ENCODE results near the gene VGLL3. TPM values are rescaled to one million over a fixed set of nuclear protein-coding genes. Genes with fewer than 3 reads are reported as not detected.

The VGLL3 gene
- 170 to 405 TPM (median 177 TPM) in 3 replicates for total RNA-seq
- long read RNA-seq, full-length matches to known transcripts: 23 of 76 reads
- long read RNA-seq, partial matches to known transcripts: 14 of 76 reads
- long read RNA-seq, other reads (novel, unspliced or antisense): 39 of 76 reads

GRCh38 chr3:86990734-86991481 is at the start of gene VGLL3:
Gene VGLL3, minus strand, starts transcription at chr3:86991149. Its CDS starts 406 bp downstream, at chr3:86990743.
- peak; percentile 98 for DNase-seq (ENCODE audit: low spot score)

GRCh38 chr3:87037652-87038051 is 46.7 kb upstream of the VGLL3 start:
- Mint-ChIP-seq H3K27me3 (ENCODE audit: low read depth) (no peaks in the 10 kb centered on the region), H3K4me3 (ENCODE audit: unreplicated experiment) (no peak overlapping the region), H3K36me3 (ENCODE audit: low read depth) (no peaks in the 10 kb centered on the region), H3K4me1 (ENCODE audit: low read depth) (no peaks in the 10 kb centered on the region), H3K27ac (ENCODE audit: unreplicated experiment) (no peak overlapping the region), H3K9me3 (ENCODE audit: low read depth) (no peaks in the 10 kb centered on the region)
- DNase-seq (ENCODE audit: low spot score): no peak
- TF ChIP-seq CTCF (IDR thresholded peaks at IDR 0.05): no peak

More at GRCh38 chr3:86990734-86991481, at the start of gene VGLL3:
- Mint-ChIP-seq H3K27me3 (ENCODE audit: low read depth) (no peaks in the 10 kb centered on the region), H3K4me1 (ENCODE audit: low read depth) (peaks cover 66% of the 10 kb centered on the region), H3K4me3 (ENCODE audit: unreplicated experiment) (peak within 1 kb of the TSS; percentile 87), H3K9me3 (ENCODE audit: low read depth) (no peaks in the 10 kb centered on the region), H3K27ac (ENCODE audit: unreplicated experiment) (peak within 1 kb of the TSS; percentile 98), H3K36me3 (ENCODE audit: low read depth) (peaks cover 13% of the 10 kb centered on the region)
- TF ChIP-seq CTCF (IDR thresholded peaks at IDR 0.05): peak; percentile 75

- no peak for TF ChIP-seq CTCF (IDR thresholded peaks at IDR 0.05)
- no peaks in the 10 kb centered on the region for H3K9me3 Mint-ChIP-seq (ENCODE audit: low read depth)
- DNase-seq (ENCODE audit: low spot score): no peak
- H3K36me3 Mint-ChIP-seq (ENCODE audit: low read depth): no peaks in the 10 kb centered on the region
- H3K4me1 Mint-ChIP-seq (ENCODE audit: low read depth): no peaks in the 10 kb centered on the region
- no peaks in the 10 kb centered on the region for H3K27me3 Mint-ChIP-seq (ENCODE audit: low read depth)
- H3K27ac Mint-ChIP-seq (ENCODE audit: unreplicated experiment): no peak overlapping the region
- H3K4me3 Mint-ChIP-seq (ENCODE audit: unreplicated experiment): no peak overlapping the region
These were observed 45.7 kb upstream of the VGLL3 start for GRCh38 chr3:87036671-87037070.

GRCh38 chr3:87035339-87035738 is 44.4 kb upstream of the VGLL3 start:
- Mint-ChIP-seq H3K27me3 (ENCODE audit: low read depth) (no peaks in the 10 kb centered on the region), H3K27ac (ENCODE audit: unreplicated experiment) (no peak overlapping the region), H3K4me3 (ENCODE audit: unreplicated experiment) (no peak overlapping the region), H3K4me1 (ENCODE audit: low read depth) (no peaks in the 10 kb centered on the region), H3K36me3 (ENCODE audit: low read depth) (no peaks in the 10 kb centered on the region), H3K9me3 (ENCODE audit: low read depth) (no peaks in the 10 kb centered on the region)
- DNase-seq (ENCODE audit: low spot score): no peak
- no peak for TF ChIP-seq CTCF (IDR thresholded peaks at IDR 0.05)

- no peak overlapping the region for H3K27ac Mint-ChIP-seq (ENCODE audit: unreplicated experiment)
- no peaks in the 10 kb centered on the region for H3K9me3 Mint-ChIP-seq (ENCODE audit: low read depth)
- H3K36me3 Mint-ChIP-seq (ENCODE audit: low read depth): no peaks in the 10 kb centered on the region
- DNase-seq (ENCODE audit: low spot score): no peak
- no peaks in the 10 kb centered on the region for H3K27me3 Mint-ChIP-seq (ENCODE audit: low read depth)
- no peak overlapping the region for H3K4me3 Mint-ChIP-seq (ENCODE audit: unreplicated experiment)
- H3K4me1 Mint-ChIP-seq (ENCODE audit: low read depth): no peaks in the 10 kb centered on the region
- no peak for TF ChIP-seq CTCF (IDR thresholded peaks at IDR 0.05)
These were observed 42.3 kb upstream of the VGLL3 start for GRCh38 chr3:87033205-87033604.

Data from chondrocyte (in vitro differentiated cells).